Psoas muscle (tissue), 8 donors: ENCODE measurements around the gene EML4. TPM values are rescaled to one million over a fixed set of nuclear protein-coding genes. Genes with fewer than 3 reads are reported as not detected.
"Not testable (repeated sequence)": the region's sequence is repeated elsewhere in the genome, so short reads cannot be mapped to it uniquely, and the experiment has no call there.

Experiments used
- ATAC-seq, 4 donors: fragments of 200-7000 bp; cut with Tn5 transposase; one replicate each; pipeline ENCODE4 v1.9.1; 2020; ENCODE audit warnings: moderate library complexity in 3 of 4, mild to moderate bottlenecking in 2 of 4
- DNase-seq, 2 donors: peaks; one replicate each; pipeline ENCODE4 v3.0.0-alpha.2; 2020
- H3K27ac ChIP-seq: fragments of 200-600 bp; one replicate; pipeline ENCODE4 v1.8.0; 2022
- H3K27me3 ChIP-seq, 3 donors: fragments of 200-600 bp in 1 of 3; one replicate each; pipeline versions ENCODE4 v1.6.1 to v1.8.0; 2013 to 2022; ENCODE audit warnings: low read length in 2 of 3, mild to moderate bottlenecking in 2 of 3, moderate library complexity in 1 of 3; ENCODE audit not compliant: insufficient read depth in 3 of 3
- H3K36me3 ChIP-seq, 2 donors: fragments of 200-600 bp in 1 of 2; one replicate each; pipeline versions ENCODE4 v1.6.1 to v1.8.0; 2013 to 2022; ENCODE audit warnings: low read depth in 1 of 2, mild to moderate bottlenecking in 1 of 2, moderate library complexity in 1 of 2; ENCODE audit not compliant: insufficient read depth in 1 of 2
- H3K4me1 ChIP-seq: fragments of 200-600 bp; one replicate; pipeline ENCODE4 v1.8.0; 2022
- H3K4me3 ChIP-seq: fragments of 200-600 bp; one replicate; pipeline ENCODE4 v1.8.0; 2022; ENCODE audit warnings: mild to moderate bottlenecking
- H3K9me3 ChIP-seq: fragments of 200-600 bp; one replicate; pipeline ENCODE4 v1.8.0; 2022
- WGBS, 3 donors: extraction: QIAGEN DNeasy Blood & Tissue Kit; methylation state at CpG; one replicate each; pipeline versions ENCODE4 v1.1.6 to v1.1.7; 2013; 5-methylcytosine and 5-hydroxymethylcytosine counted together
- intact Hi-C, 2 donors: fragments of 100-400 bp; cut with DNase I; formaldehyde crosslinking; loops; one replicate each; pipeline versions ENCODE4 v1.11.0 to v1.14.2; 2022
- polyA plus RNA-seq, 3 donors: library from polyadenylated mRNA; stranded (reverse); fragments of 200-250 nt; gene quantifications; one replicate each; pipeline ENCODE4 v1.2.3, GENCODE V29; 2013
- total RNA-seq, 4 donors: library from RNA; stranded (reverse); fragmentation: NEBNext Ultra II Directional in 2 of 4; extraction: Animal tissue kit (Norgen Biotek cat#: 25700) in 2 of 4; gene quantifications; one replicate each; pipeline versions ENCODE4 v1.2.1 to v1.2.4, GENCODE V29; 2021 to 2023
- TF ChIP-seq, protein P1 (sequence below): fragments of 200-600 bp; IDR thresholded peaks from one replicate; pipeline ENCODE4 v1.8.0; 2022; ENCODE audit warnings: antibody characterized with exemption
- donor health status: healthy with polysubstance abuse.
- donor health status: DM: no; HTN: no; CAD: no; lungs with moderate emphysema.
- donor health status: Bipolar disorder and iron deficiency.
- donor health status: healthy.
- donor health status: DM: yes; HTN: yes; CAD: no.
- donor health status: DM: no; HTN: no; CAD: no.
- donor health status: DM: no; HTN: no; CAD: no.
- donor health status: DM: yes; HTN: yes; CAD: no.

Gene EML4
- total and polyA plus RNA-seq, 7 donors: 2.7 to 8.9 (median 5.0) TPM

GRCh38 chr2:42345986-42346385, 176.8 kb downstream of the EML4 start:
- H3K9me3 ChIP-seq: no peaks in the 10 kb centered on the region
- ATAC-seq (no peak), DNase-seq (no peak)
- no peak overlapping the region for H3K4me3 ChIP-seq
- H3K27me3 ChIP-seq: no peaks in the 10 kb centered on the region
- WGBS, 3 donors: 57 to 82% (median 63%) methylated on average over 4 of the region's 4 CpGs
- intact Hi-C loops: no loop called here
- H3K36me3 ChIP-seq: peaks cover 3 to 29% of the 10 kb centered on the region in 2 donors
- no peak overlapping the region for H3K27ac ChIP-seq
- TF ChIP-seq, protein P1, sequence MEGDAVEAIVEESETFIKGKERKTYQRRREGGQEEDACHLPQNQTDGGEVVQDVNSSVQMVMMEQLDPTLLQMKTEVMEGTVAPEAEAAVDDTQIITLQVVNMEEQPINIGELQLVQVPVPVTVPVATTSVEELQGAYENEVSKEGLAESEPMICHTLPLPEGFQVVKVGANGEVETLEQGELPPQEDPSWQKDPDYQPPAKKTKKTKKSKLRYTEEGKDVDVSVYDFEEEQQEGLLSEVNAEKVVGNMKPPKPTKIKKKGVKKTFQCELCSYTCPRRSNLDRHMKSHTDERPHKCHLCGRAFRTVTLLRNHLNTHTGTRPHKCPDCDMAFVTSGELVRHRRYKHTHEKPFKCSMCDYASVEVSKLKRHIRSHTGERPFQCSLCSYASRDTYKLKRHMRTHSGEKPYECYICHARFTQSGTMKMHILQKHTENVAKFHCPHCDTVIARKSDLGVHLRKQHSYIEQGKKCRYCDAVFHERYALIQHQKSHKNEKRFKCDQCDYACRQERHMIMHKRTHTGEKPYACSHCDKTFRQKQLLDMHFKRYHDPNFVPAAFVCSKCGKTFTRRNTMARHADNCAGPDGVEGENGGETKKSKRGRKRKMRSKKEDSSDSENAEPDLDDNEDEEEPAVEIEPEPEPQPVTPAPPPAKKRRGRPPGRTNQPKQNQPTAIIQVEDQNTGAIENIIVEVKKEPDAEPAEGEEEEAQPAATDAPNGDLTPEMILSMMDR: no peak
- peaks cover 14% of the 10 kb centered on the region for H3K4me1 ChIP-seq

DNA sequence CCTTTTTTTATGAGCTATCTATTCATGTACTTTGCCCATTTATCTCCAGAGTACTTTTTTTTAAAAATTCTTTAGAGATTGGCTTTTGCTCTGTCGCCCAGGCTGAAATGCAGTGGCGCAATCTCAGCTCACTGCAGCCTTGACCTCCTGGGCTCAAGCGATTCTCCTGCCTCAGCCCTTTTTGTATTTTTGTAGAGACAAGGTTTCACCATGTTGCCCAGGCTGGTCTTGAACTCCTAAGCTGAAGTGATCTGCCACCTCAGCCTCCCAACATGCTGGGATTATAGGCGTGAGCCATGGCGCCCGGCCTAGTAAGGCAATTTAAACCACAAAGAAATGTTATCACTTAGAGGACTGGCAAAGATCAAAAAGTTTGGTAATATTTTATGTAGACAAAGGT, 177.7 kb downstream of the EML4 start:
- ATAC-seq, H3K27ac ChIP-seq, H3K27me3 ChIP-seq, intact Hi-C loops, H3K4me3 ChIP-seq, H3K9me3 ChIP-seq, DNase-seq: not testable (repeated sequence)
- WGBS, 3 donors: 93 to 97% (median 94%) methylated on average over 6 of the region's 6 CpGs
- H3K4me1 ChIP-seq: peaks cover 13% of the 10 kb centered on the region
- H3K36me3 ChIP-seq: peaks cover 3 to 38% of the 10 kb centered on the region in 2 donors

GRCh38 chr2:42347518-42347917, 178.4 kb downstream of the EML4 start:
- DNase-seq, H3K27ac ChIP-seq, H3K27me3 ChIP-seq, H3K9me3 ChIP-seq, H3K4me1 ChIP-seq, ATAC-seq, intact Hi-C loops, H3K4me3 ChIP-seq: not testable (repeated sequence)
- WGBS, 3 donors: 95 to 97% (median 97%) methylated on average over 12 of the region's 12 CpGs
- peaks cover 3 to 43% of the 10 kb centered on the region in 2 donors for H3K36me3 ChIP-seq

- DNase-seq: no peak
- H3K9me3 ChIP-seq: no peaks in the 10 kb centered on the region
- H3K4me1 ChIP-seq: peaks cover 3% of the 10 kb centered on the region
- no peak overlapping the region for H3K27ac ChIP-seq
- peaks cover 3 to 43% of the 10 kb centered on the region in 2 donors for H3K36me3 ChIP-seq
- peak in 1 of 4 donors; percentile 63 for ATAC-seq
- no peak overlapping the region for H3K4me3 ChIP-seq
- H3K27me3 ChIP-seq: no peaks in the 10 kb centered on the region
- 84 to 91% (median 89%) methylated on average over 8 of the region's 8 CpGs for WGBS, 3 donors
- TF ChIP-seq, protein P1: no peak
- intact Hi-C loops: no loop called here
Measured at GRCh38 chr2:42348113-42348805, 179.1 kb downstream of the EML4 start.

GRCh38 chr2:42350434-42351063, 181.4 kb downstream of the EML4 start:
- no peak overlapping the region for H3K4me3 ChIP-seq
- DNase-seq (no peak), ATAC-seq (no peak)
- TF ChIP-seq, protein P1: no peak
- H3K27me3 ChIP-seq: no peaks in the 10 kb centered on the region
- no peak overlapping the region for H3K27ac ChIP-seq
- no peaks in the 10 kb centered on the region for H3K9me3 ChIP-seq
- WGBS, 3 donors: 74 to 87% (median 75%) methylated on average over 3 of the region's 3 CpGs
- intact Hi-C loops: no loop called here
- peaks cover 9% of the 10 kb centered on the region for H3K4me1 ChIP-seq
- peaks cover 3 to 30% of the 10 kb centered on the region in 2 donors for H3K36me3 ChIP-seq
